GM12873 (cell line): Measurements from ENCODE around the gene CKB.
A peak's percentile ranks its signal among the peaks of the same experiment; 100 is the strongest.

ENCODE experiments used
- CTCF ChIP-seq: IDR thresholded peaks from 2 replicates; pipeline ENCODE4 v1.5.1; 2012; ENCODE audit warnings: low read depth, mild to moderate bottlenecking, moderate library complexity, low read length, control low read depth; ENCODE audit not compliant: insufficient read depth; ENCODE audit errors: missing control alignments

CKB gene

GRCh38 chr14:103512701-103513611 is 9.7 kb downstream of the CKB start:
- no peak for TF ChIP-seq CTCF

- no peak for TF ChIP-seq CTCF
Measured at GRCh38 chr14:103510724-103511693, 11.6 kb downstream of the CKB start.

GRCh38 chr14:103509864-103510723 is 12.5 kb downstream of the CKB start:
- TF ChIP-seq CTCF: no peak

GRCh38 chr14:103508521-103509329 is 13.9 kb downstream of the CKB start:
- TF ChIP-seq CTCF: no peak

- peak; percentile 5 for TF ChIP-seq CTCF
Measured at GRCh38 chr14:103507751-103508150, 14.9 kb downstream of the CKB start.

GRCh38 chr14:103504991-103505565 is 17.6 kb downstream of the CKB start:
- peak; percentile 32 for TF ChIP-seq CTCF
